ENCODE measurements around the gene GPR89B. TPM values are rescaled to one million over a fixed set of nuclear protein-coding genes. Genes with fewer than 3 reads are reported as not detected.
"Not testable (repeated sequence)": the region's sequence is repeated elsewhere in the genome, so short reads cannot be mapped to it uniquely, and the experiment has no call there.

Gene GPR89B
- total and polyA plus RNA-seq, 3 experiments from 2014 or later, result 16.3 to 17.8 (median 17.7) TPM

DNA sequence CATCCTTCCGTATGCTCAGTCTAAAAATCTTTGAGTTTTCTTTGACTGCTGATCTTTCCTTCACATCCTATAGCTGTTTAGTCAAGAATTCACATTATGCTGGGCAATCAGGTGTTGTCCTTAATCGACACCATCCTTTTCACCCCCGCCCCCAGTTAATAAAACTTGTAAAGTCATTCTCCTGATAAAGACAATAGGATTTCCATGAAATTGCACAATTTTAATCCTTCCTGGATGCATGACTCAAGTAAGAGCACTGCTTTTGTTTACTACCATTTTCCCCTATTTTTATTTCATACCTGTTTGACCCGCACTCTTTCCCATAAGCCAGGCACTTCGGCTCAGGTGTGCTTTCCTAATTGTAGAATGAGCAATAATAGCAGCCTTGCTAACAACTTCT lies 96.7 kb downstream of the GPR89B start:
- H3K27me3 ChIP-seq (ENCODE audit: insufficient read depth, low read length, poor library complexity, severe bottlenecking); H3K27ac ChIP-seq (ENCODE audit: low read depth, low read length); H3K27me3 Mint-ChIP-seq; H3K4me3 Mint-ChIP-seq; H3K36me3 Mint-ChIP-seq; CTCF ChIA-PET; H3K9me3 Mint-ChIP-seq; H3K9me3 ChIP-seq (ENCODE audit: low read length); H3K4me1 ChIP-seq (ENCODE audit: insufficient read depth, low read length); DNase-seq; H3K36me3 ChIP-seq (ENCODE audit: insufficient read depth, low read length); H3K4me3 ChIP-seq (ENCODE audit: low read length); POLR2A ChIA-PET; H3K4me1 Mint-ChIP-seq; H3K27ac Mint-ChIP-seq: not testable (repeated sequence)

GRCh38 chr1:148027004-148027403 lies 98.8 kb downstream of the GPR89B start:
- H3K4me3 Mint-ChIP-seq; H3K4me3 ChIP-seq (ENCODE audit: low read length); H3K4me1 ChIP-seq (ENCODE audit: insufficient read depth, low read length); H3K4me1 Mint-ChIP-seq; CTCF ChIA-PET; H3K27me3 ChIP-seq (ENCODE audit: insufficient read depth, low read length, poor library complexity, severe bottlenecking); H3K36me3 ChIP-seq (ENCODE audit: insufficient read depth, low read length); H3K36me3 Mint-ChIP-seq; H3K9me3 Mint-ChIP-seq; DNase-seq; H3K27ac Mint-ChIP-seq; H3K27ac ChIP-seq (ENCODE audit: low read depth, low read length); H3K9me3 ChIP-seq (ENCODE audit: low read length); POLR2A ChIA-PET; H3K27me3 Mint-ChIP-seq: not testable (repeated sequence)

- H3K4me3 ChIP-seq (ENCODE audit: low read length); POLR2A ChIA-PET; H3K27me3 Mint-ChIP-seq; H3K27ac ChIP-seq (ENCODE audit: low read depth, low read length); H3K9me3 ChIP-seq (ENCODE audit: low read length); H3K36me3 ChIP-seq (ENCODE audit: insufficient read depth, low read length); H3K27me3 ChIP-seq (ENCODE audit: insufficient read depth, low read length, poor library complexity, severe bottlenecking); H3K9me3 Mint-ChIP-seq; DNase-seq; H3K4me1 ChIP-seq (ENCODE audit: insufficient read depth, low read length); H3K36me3 Mint-ChIP-seq; H3K27ac Mint-ChIP-seq; H3K4me1 Mint-ChIP-seq; CTCF ChIA-PET: not testable (repeated sequence)
- peak overlapping the region in 5 of 7 donors; percentile 35 to 67 (median 63) for H3K4me3 Mint-ChIP-seq
Observed at GRCh38 chr1:148032247-148032646, 104.0 kb downstream of the GPR89B start.

GRCh38 chr1:148032690-148033089 lies 104.5 kb downstream of the GPR89B start:
- H3K36me3 ChIP-seq (ENCODE audit: insufficient read depth, low read length); H3K4me3 ChIP-seq (ENCODE audit: low read length); H3K4me1 Mint-ChIP-seq; H3K27ac Mint-ChIP-seq; H3K27ac ChIP-seq (ENCODE audit: low read depth, low read length); H3K27me3 Mint-ChIP-seq; H3K27me3 ChIP-seq (ENCODE audit: insufficient read depth, low read length, poor library complexity, severe bottlenecking); POLR2A ChIA-PET; H3K36me3 Mint-ChIP-seq; H3K9me3 ChIP-seq (ENCODE audit: low read length); CTCF ChIA-PET; H3K4me1 ChIP-seq (ENCODE audit: insufficient read depth, low read length); DNase-seq; H3K9me3 Mint-ChIP-seq: not testable (repeated sequence)
- H3K4me3 Mint-ChIP-seq, result peak overlapping the region in 1 of 7 donors; percentile 67

DNA sequence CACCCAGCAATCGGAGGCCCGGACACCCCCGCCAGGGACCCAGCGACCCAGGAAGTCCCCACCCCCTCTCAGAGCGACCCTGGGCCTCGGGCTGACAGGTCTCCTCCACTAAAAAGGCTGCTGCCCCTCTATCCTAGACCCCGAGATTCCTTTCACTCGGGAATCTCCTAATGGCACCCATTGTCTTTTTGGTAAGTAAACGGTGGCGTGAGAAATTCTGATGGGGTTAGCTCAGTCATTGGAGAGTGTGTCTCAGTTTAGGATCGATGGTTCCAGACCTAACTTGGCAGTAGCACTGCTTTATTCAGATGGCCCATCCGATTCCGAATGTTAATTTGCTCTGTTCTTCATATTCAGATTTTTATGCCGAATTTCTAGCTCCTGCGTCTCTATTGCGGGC lies 104.9 kb downstream of the GPR89B start:
- CTCF ChIA-PET; POLR2A ChIA-PET; H3K9me3 Mint-ChIP-seq; H3K9me3 ChIP-seq (ENCODE audit: low read length); H3K27me3 ChIP-seq (ENCODE audit: insufficient read depth, low read length, poor library complexity, severe bottlenecking); H3K4me1 ChIP-seq (ENCODE audit: insufficient read depth, low read length); H3K36me3 Mint-ChIP-seq; H3K4me3 Mint-ChIP-seq; H3K4me3 ChIP-seq (ENCODE audit: low read length); H3K27me3 Mint-ChIP-seq; H3K27ac Mint-ChIP-seq; H3K4me1 Mint-ChIP-seq; DNase-seq; H3K27ac ChIP-seq (ENCODE audit: low read depth, low read length); H3K36me3 ChIP-seq (ENCODE audit: insufficient read depth, low read length): not testable (repeated sequence)

DNA sequence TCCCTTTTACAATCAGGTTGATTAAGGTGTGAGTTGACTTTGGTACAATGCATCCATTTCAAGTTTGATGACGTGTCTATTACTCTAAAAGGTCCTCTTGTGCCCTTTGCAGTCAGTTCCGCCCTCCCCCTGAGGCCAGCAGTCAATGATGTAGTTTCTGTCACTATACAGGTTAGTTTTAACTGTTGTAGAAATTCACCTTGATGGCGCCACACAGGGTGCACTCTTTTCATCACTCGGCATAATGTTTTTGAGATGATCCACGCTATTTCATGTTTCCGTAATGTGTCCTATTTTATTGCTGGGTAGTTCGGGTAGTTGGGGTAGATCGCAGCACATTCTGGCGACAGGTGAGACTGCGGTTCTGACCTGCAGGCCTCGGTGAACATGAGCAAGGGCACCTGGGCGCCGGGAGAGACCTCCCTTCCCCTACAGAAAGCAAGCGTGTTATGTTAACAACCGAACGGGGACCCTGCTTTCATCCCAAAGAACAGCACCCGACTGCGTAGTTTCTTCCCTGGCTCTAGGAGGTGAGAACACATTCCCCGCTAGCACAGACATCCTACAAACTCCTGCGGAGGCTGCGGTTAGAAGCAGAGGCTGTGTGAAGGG lies 109.7 kb downstream of the GPR89B start:
- peak overlapping the region; percentile 96 to 99 (median 98) for H3K27ac Mint-ChIP-seq
- peak overlapping the region; percentile 61 for H3K4me3 ChIP-seq (ENCODE audit: low read length)
- H3K4me3 Mint-ChIP-seq, result peak overlapping the region; percentile 87 to 94 (median 89)

DNA sequence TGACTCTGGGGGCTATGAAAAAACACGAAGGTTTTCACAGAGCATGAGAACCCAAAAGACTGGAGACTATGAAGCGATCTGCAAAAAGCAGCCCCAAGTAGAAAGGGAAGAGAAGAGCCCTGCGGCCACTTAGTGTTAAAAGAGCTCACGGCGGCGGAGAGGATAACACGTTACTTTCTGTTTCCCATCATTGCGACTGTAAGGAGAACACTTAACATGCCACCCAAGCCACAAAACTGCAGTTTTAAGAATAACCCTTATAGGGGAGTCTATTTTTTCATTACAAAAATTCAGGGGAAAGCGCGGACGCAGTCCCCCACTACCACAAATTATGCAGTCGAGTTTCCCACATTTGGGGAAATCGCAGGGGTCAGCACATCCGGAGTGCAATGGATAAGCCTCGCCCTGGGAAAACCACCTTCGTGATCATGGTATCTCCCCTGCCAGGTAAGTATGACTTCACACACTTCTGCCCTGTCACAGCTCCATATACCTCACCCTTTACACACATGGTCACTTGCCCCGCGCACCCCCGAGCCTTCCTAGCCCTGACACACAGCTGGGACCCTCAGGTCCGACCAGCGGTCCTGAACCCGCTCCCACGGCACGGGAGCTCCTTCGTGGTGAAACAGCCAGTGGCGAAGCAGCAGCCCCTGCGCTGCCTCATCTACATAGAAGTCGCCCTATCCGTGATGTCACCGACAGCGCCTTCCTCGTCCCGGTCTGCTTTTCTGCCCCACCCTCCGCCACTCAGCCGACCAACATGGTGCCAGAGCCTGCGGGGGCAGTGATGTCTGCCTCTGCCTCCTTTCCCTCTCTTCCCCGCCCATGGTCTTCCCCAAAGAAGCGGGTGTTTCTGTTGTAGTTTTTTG lies 110.5 kb downstream of the GPR89B start:
- H3K27me3 ChIP-seq (ENCODE audit: insufficient read depth, low read length, poor library complexity, severe bottlenecking); H3K4me1 ChIP-seq (ENCODE audit: insufficient read depth, low read length); CTCF ChIA-PET; H3K9me3 ChIP-seq (ENCODE audit: low read length); H3K27me3 Mint-ChIP-seq; POLR2A ChIA-PET; H3K9me3 Mint-ChIP-seq; H3K4me1 Mint-ChIP-seq; H3K36me3 Mint-ChIP-seq; H3K36me3 ChIP-seq (ENCODE audit: insufficient read depth, low read length): not testable (repeated sequence)
- peak overlapping the region; percentile 96 to 99 (median 98) for H3K27ac Mint-ChIP-seq
- peak overlapping the region; percentile 61 for H3K4me3 ChIP-seq (ENCODE audit: low read length)
- peak overlapping the region; percentile 87 to 94 (median 89) for H3K4me3 Mint-ChIP-seq
- peak overlapping the region; percentile 84 for H3K27ac ChIP-seq (ENCODE audit: low read depth, low read length)
- DNase-seq, result peak; percentile 18 to 86 (median 80)

More for the DNA sequence above, 109.7 kb downstream of the GPR89B start:
- CTCF ChIA-PET; H3K9me3 Mint-ChIP-seq; POLR2A ChIA-PET; H3K27me3 Mint-ChIP-seq; DNase-seq; H3K9me3 ChIP-seq (ENCODE audit: low read length); H3K36me3 ChIP-seq (ENCODE audit: insufficient read depth, low read length); H3K4me1 ChIP-seq (ENCODE audit: insufficient read depth, low read length); H3K4me1 Mint-ChIP-seq; H3K27me3 ChIP-seq (ENCODE audit: insufficient read depth, low read length, poor library complexity, severe bottlenecking); H3K36me3 Mint-ChIP-seq: not testable (repeated sequence)
- peak overlapping the region; percentile 84 for H3K27ac ChIP-seq (ENCODE audit: low read depth, low read length)

Measured in CD8-positive, alpha-beta memory T cell (primary cell).